ENCODE measurements around the gene ENKUR.

GRCh38 chr10:25064401-25064800, 48.4 kb upstream of the ENKUR start:
- TF ChIP-seq POLR2AphosphoS5 (IDR thresholded peaks at IDR 0.05; ENCODE audit: low read length): no peak
- TF ChIP-seq TAF1 (IDR thresholded peaks at IDR 0.05; ENCODE audit: borderline replicate concordance, low read depth, low read length): no peak
- no peak for TF ChIP-seq RB1 (IDR thresholded peaks at IDR 0.05; ENCODE audit: borderline replicate concordance)
- no peak for TF ChIP-seq GABPA (IDR thresholded peaks at IDR 0.05; ENCODE audit: low read depth)
- no peak for TF ChIP-seq MYC (IDR thresholded peaks at IDR 0.05; ENCODE audit: insufficient read depth, insufficient read length, insufficient replicate concordance, low read length, severe bottlenecking)
- no peak for TF ChIP-seq MEF2A (IDR thresholded peaks at IDR 0.05; ENCODE audit: insufficient read depth, low read depth, low read length)
- TF ChIP-seq SREBF1 (IDR thresholded peaks at IDR 0.05; ENCODE audit: low read length): no peak
- no peak for TF ChIP-seq EZH2 (IDR thresholded peaks at IDR 0.05; ENCODE audit: borderline replicate concordance, control insufficient read depth, low read depth, low read length)
- TF ChIP-seq CTCF (IDR thresholded peaks at IDR 0.05 in 2 of 3, conservative IDR thresholded peaks at IDR 0.05 in 1 of 3; ENCODE audit: control insufficient read depth in 2 of 3, extremely low read depth in 1 of 3, insufficient read depth in 1 of 3, low read depth in 3 of 3, low read length in 3 of 3): no peak
- no peak for TF ChIP-seq TCF12 (IDR thresholded peaks at IDR 0.05; ENCODE audit: low read depth, low read length)
- no peak for TF ChIP-seq BACH1 (IDR thresholded peaks at IDR 0.05; ENCODE audit: borderline replicate concordance)
